Measurements from ENCODE around the gene TEAD3.

The TEAD3 gene

DNA sequence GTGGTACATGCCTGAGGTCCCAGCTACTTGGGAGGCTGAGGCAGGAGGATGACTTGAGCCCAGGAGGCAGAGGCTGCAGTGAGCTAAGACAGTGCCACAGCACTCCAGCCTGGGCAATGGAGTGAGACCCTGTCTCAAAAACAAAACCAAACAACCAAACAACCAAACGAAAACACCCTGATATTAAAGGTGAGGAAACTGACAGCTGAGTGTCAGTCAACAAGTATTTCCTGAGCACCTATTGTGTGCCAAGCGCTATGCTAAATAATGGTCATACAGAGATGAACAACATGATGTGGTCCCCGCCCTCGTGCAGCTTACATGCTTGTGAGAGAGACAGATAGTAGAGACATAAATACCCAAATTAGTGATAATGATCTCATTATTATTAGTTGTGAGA is 17.7 kb upstream of the TEAD3 start:
- no peak for DNase-seq (ENCODE audit: low read depth)
- H3K4me3 ChIP-seq (ENCODE audit: low read depth, low read length) = no peak overlapping the region
- TF ChIP-seq, protein P1, sequence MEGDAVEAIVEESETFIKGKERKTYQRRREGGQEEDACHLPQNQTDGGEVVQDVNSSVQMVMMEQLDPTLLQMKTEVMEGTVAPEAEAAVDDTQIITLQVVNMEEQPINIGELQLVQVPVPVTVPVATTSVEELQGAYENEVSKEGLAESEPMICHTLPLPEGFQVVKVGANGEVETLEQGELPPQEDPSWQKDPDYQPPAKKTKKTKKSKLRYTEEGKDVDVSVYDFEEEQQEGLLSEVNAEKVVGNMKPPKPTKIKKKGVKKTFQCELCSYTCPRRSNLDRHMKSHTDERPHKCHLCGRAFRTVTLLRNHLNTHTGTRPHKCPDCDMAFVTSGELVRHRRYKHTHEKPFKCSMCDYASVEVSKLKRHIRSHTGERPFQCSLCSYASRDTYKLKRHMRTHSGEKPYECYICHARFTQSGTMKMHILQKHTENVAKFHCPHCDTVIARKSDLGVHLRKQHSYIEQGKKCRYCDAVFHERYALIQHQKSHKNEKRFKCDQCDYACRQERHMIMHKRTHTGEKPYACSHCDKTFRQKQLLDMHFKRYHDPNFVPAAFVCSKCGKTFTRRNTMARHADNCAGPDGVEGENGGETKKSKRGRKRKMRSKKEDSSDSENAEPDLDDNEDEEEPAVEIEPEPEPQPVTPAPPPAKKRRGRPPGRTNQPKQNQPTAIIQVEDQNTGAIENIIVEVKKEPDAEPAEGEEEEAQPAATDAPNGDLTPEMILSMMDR (IDR thresholded peaks at IDR 0.05; ENCODE audit: low read depth, low read length) = no peak
- TF ChIP-seq MAX (IDR thresholded peaks at IDR 0.05; ENCODE audit: low read depth, low read length) (no peak), POLR2A (IDR thresholded peaks at IDR 0.05; ENCODE audit: extremely low read depth, insufficient read length) (no peak), MYC (IDR thresholded peaks at IDR 0.05; ENCODE audit: low read depth, low read length) (no peak)

- no peak within 1 kb of the TSS for H3K4me3 ChIP-seq (ENCODE audit: low read depth, low read length)
- TF ChIP-seq MAX (IDR thresholded peaks at IDR 0.05; ENCODE audit: low read depth, low read length) = no peak
- no peak for TF ChIP-seq MYC (IDR thresholded peaks at IDR 0.05; ENCODE audit: low read depth, low read length)
- TF ChIP-seq, protein P1 (IDR thresholded peaks at IDR 0.05; ENCODE audit: low read depth, low read length) = no peak
- TF ChIP-seq POLR2A (IDR thresholded peaks at IDR 0.05; ENCODE audit: extremely low read depth, insufficient read length) = no peak
- DNase-seq (ENCODE audit: low read depth) = no peak
Observed at GRCh38 chr6:35512740-35513139, 15.9 kb upstream of the TEAD3 start, which contains the start of gene TULP1. Gene TULP1, minus strand, starts transcription at chr6:35512896. Its CDS starts 38 bp downstream, at chr6:35512858.

DNA sequence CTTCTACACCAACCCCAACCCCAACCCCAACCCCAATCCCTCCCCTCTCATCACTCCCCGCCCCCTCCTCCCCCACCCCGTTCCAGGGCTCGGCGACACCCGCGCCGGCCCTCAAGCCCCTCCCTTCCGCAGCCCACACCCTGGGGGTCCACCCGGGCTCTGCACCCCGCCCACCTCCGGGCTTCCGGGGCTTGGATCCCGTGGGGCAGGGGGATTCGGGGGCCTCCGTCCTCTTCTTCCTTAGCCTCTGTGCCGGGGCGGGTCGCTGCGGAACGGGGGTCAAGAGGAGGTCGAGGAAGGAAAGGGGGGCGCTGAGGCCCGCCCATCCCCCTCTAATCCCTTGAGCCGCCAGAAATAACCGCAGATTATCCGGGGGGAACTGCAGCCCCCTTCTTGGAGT is 15.1 kb upstream of the TEAD3 start:
- no peak for TF ChIP-seq MYC (IDR thresholded peaks at IDR 0.05; ENCODE audit: low read depth, low read length)
- TF ChIP-seq MAX (IDR thresholded peaks at IDR 0.05; ENCODE audit: low read depth, low read length) = no peak
- TF ChIP-seq POLR2A (IDR thresholded peaks at IDR 0.05; ENCODE audit: extremely low read depth, insufficient read length) = no peak
- TF ChIP-seq, protein P1 (IDR thresholded peaks at IDR 0.05; ENCODE audit: low read depth, low read length) = no peak
- H3K4me3 ChIP-seq (ENCODE audit: low read depth, low read length) = no peak overlapping the region
- DNase-seq (ENCODE audit: low read depth) = no peak

DNA sequence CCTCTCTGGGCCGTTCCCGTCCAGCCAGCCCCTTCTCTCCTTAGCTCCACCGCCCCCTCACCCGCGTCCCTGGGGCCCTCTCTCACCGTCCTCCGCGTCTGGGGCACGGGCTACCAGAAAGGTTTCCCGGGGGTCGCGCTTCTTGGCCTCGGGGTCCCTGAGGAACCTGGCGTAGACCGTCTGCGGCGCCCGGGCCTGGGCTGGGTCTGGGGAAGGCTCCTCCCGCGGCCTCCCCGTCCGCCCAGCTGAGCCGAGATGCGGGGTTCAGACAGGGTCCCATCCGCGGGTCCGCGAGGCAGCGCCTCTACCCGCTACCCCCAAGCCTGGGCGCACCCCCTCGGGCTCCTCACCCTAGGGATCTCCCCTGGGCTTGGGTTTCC is 14.7 kb upstream of the TEAD3 start:
- DNase-seq (ENCODE audit: low read depth) = no peak
- no peak overlapping the region for H3K4me3 ChIP-seq (ENCODE audit: low read depth, low read length)

DNA sequence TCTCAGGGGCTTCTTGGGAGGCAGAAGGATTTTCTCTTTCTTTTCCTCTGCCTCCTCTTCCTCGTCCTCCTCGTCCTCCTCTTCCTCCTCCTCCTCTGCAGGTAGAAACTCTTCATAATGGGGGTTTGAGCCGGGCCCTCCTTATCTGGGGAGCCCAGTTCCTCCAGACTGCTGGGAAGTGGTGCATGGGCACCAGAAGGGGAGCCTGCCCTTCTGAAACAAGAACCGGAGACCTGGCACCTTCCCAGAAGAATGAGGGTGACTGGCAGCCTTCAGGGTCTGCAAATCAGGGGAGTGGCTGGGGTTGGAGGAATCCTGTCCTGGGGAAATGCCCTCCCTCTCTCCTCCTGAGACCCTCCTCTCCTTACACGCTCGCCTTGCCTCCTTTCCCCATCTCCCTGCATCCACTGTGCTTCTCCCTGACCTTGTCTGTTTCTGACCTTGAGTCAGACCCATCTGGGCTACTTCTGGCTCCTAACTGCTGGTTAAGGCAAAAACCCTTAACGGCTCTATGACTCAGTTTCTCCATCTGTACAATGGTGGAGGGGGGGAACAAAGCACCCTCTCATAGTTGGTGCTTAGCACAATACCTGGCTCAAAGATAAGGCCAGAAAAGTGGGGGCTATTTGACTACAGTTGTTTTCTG is 14.2 kb upstream of the TEAD3 start:
- no peak for TF ChIP-seq MAX (IDR thresholded peaks at IDR 0.05; ENCODE audit: low read depth, low read length)
- TF ChIP-seq MYC (IDR thresholded peaks at IDR 0.05; ENCODE audit: low read depth, low read length) = no peak
- TF ChIP-seq POLR2A (IDR thresholded peaks at IDR 0.05; ENCODE audit: extremely low read depth, insufficient read length) = no peak
- TF ChIP-seq, protein P1 (IDR thresholded peaks at IDR 0.05; ENCODE audit: low read depth, low read length) = no peak
- no peak overlapping the region for H3K4me3 ChIP-seq (ENCODE audit: low read depth, low read length)

More for the DNA sequence above, 14.7 kb upstream of the TEAD3 start:
- TF ChIP-seq, protein P1 (IDR thresholded peaks at IDR 0.05; ENCODE audit: low read depth, low read length) = no peak
- TF ChIP-seq MYC (IDR thresholded peaks at IDR 0.05; ENCODE audit: low read depth, low read length) = no peak
- TF ChIP-seq POLR2A (IDR thresholded peaks at IDR 0.05; ENCODE audit: extremely low read depth, insufficient read length) = no peak
- no peak for TF ChIP-seq MAX (IDR thresholded peaks at IDR 0.05; ENCODE audit: low read depth, low read length)

More for the DNA sequence above, 14.2 kb upstream of the TEAD3 start:
- DNase-seq (ENCODE audit: low read depth) = no peak
